ENCODE data around the gene CHST11. TPM values are rescaled to one million over a fixed set of nuclear protein-coding genes. Genes with fewer than 3 reads are reported as not detected.

CHST11 gene
- total RNA-seq, 1 experiment from 2014 or later, result 8.4 TPM

DNA sequence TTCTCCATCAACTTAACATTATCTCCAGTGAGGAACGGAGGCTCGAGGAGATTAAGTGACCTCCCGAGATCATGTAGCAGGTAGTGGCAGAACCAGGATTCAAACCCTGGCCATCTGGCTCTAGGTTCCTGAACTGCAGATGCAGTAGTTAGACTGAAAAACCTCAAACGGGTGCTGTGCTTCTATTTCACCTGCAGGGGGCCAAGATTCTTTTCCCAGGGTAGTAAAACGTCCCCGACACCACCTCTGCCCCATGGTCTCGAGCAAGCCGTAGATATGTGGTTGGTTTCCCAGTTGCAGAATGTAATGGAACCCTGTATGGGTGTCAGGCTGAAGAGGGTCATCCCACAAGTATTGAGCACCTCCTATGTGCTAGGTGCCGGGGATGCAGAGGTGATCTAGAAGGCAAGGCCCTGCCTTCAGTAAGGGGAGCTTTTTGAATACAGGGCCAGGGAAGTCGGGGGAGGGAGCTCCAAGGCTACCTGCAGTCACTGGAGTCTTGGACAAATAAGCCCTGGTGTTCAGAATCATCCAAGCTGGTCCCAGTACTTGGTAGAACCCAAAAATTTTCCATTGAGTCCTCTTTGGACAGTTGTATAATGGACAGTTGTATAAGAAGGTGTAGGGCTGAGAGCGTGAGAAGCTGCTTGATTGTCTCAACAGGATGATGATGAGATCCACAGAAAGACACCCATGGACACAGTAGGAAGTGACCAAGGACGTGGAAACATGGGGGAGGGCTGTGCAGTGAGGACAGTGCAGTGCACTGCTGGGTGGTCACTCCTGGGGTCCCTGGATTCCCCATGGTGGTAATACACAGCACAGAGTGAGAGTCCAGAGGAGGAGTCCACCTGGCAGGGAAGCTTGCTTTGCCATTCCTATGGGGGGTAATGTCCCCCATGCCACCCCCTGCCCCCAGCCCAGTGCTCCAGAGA, 197.2 kb downstream of the CHST11 start:
- no peak for DNase-seq (ENCODE audit: low spot score)

DNA sequence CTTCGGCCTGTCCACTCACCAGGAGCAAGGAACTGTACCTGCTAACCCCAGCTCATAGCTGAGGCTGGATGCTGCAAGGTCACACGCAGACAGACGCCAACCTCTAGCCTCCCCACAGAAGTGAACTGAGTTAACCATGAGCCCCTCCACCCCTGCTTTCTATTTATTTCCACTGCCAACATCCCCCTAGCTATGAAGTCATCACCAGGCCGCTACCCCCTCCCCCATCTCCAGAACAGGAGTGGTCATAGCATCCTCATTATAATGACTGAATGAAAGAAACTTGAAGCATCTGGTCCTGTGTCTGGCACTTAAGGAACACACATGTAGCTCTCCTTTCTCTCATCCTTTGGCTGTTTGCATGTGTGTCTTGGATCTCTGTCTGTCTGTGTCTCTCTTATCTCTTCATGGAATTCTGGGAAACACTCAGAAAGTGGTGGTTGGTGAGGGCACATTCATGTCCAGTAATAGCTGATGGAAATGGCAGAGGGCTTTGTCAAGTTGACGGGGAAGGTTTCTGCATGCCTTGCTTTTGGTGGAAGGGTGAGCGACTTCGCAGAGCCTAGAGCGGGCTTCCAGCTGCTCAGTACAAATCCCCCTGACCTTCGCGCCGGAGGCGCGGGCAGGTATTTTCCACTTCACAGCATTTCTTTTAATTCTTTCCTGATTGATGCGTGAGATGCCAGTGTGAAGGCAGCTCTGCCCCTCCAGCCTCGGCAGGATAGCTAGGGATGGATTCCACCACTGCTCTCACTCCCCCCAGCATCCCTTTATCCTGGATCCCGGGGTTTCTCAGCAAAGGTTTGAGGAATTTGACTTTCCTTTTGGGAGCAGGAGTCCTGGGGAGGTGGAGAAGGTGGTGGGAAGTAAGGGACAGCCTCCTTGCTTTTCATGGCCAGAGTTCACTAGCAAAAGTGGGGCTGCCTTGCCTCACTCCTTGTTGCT, 198.2 kb downstream of the CHST11 start:
- no peak for DNase-seq (ENCODE audit: low spot score)

DNA sequence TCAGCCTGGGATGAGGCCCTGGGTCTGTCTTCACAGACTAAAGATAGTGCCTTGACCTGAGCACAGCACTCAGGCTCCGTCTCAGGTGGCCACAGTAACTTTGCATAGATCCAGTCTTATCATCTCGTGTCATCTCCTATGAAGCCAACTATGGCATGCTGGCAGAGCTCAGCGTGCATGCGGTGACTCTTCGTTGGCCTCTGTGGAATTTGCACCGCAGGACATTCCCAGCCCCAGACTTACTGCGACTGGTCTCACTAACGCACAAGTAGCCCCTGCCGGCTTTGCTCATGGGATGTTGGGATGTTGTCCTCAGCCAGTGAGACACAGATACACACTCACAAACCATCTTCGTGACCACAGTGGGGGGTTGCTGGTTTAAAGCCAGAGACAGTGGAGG, 199.6 kb downstream of the CHST11 start:
- DNase-seq (ENCODE audit: low spot score), result no peak

DNA sequence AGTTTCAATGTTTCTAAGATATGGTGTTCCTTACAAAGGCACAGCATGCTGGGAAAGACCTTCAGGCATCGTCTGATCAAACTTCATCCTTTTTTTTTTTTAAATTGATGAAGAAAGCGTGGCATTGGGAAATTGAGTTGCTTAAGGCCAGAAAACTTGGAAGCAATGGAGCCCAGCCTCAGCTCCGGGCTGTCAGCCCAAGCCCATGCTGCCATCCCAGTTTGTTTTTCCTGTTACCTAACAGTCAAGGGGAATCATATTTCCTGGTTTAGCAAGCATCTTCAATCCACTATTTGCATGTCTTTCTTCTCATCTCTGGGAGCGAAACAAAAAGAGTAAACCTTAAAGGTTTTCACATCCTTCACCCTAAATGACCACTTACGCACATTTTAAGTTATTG, 200.2 kb downstream of the CHST11 start:
- DNase-seq (ENCODE audit: low spot score), result no peak

DNA sequence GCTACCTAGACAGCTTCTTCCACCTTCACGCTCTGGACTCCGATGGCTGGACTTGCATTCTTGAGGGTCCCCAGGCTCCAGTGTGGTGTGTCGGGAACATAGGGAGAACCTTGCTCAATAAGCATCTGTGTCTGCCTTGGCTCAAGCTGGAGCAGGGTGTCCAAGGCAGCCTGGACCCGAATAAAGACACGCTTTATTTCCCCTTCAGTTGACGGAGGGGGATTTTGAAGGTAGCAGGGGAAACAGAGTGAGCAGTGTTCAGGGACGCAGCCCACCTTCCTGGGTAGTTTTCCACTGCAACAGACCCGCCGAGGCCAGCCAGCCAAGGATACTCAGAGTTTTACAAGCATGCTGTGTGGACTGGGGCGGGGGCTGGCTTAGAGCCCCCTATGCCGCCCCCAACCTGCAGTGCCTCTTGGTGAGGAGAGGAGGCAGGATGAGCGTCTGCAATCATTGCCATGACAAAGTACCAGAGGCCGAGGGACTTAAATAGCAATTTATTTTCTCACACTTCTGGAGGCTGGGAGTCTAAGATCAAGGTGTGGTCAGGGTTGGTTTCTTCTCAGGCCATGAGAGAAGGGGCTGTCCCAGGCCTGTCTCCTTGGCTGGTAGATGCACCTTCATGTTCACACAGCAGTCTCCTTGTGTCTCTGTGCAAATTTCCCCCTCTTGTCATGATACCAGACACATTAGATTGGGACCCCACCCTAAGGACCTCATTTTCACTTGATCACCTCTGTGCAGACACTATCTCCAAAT, 201.2 kb downstream of the CHST11 start:
- DNase-seq (ENCODE audit: low spot score), result no peak

DNA sequence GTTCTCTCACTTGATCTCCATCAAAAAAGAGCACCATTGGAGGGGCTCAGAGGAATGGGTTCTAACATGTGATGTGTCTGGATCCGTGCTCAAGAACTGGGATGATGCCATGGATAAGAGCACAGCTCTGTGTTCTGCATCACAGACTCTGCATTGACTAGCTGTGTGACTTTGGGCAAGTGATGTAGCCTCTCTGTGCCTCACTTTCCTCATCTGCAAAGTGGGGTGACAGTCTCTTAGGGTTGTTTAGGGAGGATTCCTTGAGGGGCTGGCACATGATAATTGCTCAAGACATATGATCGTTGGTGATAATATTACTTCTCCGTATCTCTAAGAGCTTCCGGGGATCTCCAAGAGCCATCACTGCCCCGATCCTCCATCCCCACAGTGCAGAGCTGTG, 202.3 kb downstream of the CHST11 start:
- no peak for DNase-seq (ENCODE audit: low spot score)

DNA sequence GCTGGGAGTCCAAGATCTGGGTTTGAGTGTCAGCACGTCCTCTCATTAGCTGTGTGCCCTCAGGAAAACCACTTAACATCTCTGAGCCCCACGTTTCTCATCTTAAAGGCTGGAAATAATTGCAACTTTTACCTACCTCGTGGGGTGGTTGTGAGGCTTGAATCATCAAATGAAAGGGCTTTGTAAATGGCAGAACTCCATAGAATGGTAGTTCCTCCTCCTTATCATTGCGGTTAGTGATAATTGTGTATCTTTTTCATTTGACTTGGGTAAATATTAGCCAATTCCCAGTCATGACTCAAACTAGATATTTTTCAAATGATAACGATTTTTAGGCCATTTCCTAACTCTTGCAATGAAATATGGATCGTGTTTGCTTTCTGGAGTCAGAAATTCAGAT, 205.5 kb downstream of the CHST11 start:
- no peak for DNase-seq (ENCODE audit: low spot score)

DNA sequence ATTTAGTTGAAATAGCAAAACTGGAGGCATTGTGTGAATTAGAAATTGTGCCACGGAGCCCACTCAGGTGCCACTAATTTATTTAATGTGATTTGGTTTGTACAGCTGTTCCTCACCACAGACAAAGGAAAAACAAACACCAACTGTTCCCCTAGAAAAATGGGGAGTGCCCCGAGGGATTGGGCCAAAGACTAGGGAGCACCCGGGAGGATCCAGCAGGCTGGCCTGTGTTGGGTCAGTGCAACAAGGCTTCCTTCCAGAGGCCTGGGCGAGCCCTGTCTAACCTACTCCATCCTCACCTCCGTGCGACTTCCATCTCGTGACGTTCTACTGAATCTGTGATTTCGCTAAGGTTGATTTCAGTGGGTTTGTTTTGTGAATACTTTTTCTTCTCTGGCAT, 206.2 kb downstream of the CHST11 start:
- no peak for DNase-seq (ENCODE audit: low spot score)

DNA sequence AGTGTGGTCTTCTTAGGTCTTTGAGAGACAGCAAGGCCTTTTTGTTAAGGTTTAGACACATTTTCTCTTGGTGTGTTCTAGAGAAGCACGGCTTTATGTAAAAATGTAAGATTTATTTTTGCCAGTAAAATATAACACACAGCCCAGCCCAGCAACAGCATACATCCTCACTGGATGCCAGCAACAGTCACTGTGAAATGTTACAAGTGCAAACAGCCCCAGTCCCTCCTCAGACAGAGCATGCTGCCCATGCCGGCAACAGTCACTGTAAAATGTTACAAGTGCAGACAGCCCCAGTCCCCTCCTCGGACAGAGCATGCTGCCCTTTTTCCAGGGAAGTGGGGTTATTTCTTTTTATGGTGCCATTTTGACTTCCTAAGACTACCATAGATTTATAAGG, 207.6 kb downstream of the CHST11 start:
- DNase-seq (ENCODE audit: low spot score), result no peak

DNA sequence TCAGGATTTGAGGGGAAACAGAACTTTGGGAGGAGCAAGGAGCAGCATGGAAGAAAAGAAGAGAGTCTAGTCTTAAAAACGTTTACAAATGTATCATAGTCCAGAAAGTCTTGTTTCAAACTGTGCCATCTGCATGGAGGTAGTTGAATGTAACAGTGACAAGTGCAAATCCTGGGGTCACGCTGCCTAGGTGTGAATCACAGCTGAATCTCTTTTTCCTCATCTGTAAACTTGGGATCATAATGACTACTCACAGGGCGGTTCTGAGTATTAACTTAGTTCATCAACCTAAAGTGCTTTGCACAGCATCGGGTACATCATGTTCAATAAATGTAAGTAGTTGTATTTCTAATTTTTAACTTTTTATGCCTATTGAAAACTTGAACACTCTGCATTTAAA, 208.5 kb downstream of the CHST11 start:
- DNase-seq (ENCODE audit: low spot score), result no peak

DNA sequence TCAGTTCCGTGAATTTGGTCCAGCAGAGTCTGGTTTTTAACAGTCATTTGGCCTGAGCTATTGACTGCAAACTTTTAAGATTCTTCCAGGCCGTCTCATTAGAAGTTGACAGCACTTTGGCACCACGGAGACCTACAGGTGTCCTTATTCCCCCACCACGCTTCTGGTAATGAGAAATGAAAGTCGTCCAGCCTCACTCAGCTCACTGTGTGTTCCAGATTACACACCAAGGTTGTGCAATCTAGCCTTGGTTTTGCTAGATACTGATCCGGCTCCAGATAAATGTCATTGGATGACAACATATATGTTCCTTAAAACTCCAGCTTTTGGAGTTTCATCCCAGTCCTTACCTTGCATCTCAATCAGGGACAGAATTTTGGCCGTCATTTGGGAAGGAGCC, 210.4 kb downstream of the CHST11 start:
- DNase-seq (ENCODE audit: low spot score), result no peak

DNA sequence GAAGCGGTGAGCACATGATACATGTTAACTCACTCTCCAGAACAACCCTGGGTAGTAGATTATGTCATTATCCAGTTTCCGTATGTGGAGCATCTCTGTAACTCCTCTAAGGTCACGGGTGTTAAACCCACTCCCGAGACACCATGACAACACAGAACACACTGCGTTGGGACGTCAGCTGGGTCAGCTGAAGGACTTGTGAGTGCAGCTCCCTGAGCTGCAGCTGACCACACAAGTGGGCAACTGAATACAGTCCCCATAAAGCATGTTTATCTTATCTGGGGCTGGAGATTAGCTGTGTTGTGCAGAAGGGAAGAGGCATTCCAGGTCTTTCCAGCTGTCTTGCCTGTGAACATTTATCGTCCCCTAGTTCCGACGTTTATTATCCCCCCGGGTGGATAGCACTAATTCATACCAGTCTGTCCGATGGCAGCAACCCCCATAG, 211.5 kb downstream of the CHST11 start:
- no peak for DNase-seq (ENCODE audit: low spot score)

DNA sequence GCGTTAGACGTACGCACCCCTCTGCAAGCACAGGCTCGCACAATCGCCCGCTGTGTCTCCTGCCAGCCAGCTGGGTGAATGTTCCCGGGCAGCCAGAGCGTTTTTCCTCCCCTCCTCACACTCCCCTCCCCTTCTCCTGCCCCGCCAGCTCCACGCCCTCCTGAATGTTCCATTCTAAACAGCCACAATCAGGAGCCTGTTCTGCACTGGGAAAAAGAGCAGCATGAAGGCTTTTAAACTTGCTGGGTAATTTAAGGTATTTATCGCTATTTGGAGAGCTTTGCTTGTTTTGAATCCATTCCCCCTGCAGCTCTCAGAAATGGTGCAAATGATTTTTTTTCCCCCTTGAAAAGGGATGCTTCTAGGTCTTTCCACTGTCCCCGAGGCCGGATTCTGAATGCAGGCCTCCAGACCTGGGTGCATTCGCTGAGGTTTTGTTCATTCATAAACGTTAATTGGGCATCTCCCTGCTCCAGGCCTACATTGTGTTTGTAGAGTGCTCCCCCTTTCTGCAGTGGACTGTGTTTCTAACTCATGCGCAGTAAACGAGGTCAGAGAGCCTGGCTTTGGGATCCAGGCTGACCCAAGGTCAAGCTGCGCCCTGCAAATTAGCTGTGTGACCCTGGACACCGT, 212.5 kb downstream of the CHST11 start:
- no peak for DNase-seq (ENCODE audit: low spot score)

DNA sequence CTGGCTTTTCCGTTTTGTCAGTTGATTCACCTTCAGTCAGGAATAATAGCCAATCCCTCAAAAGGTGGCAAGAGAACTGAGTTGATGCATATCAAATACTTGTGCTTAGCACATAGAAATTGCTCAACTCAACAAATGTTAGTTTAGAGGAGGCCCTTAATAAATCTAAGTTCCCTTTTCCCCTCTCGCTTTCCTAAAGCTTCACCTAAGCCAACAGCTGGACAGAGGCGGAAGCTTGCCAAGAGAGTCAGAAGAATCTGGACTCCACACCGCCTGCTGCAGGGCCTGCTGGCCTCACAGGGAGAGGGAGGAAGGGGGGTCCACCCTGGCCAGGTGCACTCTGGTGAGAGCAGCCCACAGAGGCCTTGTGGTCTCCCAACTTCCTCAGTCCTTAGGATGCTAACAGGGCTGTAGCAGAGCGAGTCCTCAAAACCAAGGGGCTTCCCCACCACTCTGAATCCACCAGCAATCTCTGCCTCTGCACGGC, 213.1 kb downstream of the CHST11 start:
- DNase-seq (ENCODE audit: low spot score), result peak; percentile 6

DNA sequence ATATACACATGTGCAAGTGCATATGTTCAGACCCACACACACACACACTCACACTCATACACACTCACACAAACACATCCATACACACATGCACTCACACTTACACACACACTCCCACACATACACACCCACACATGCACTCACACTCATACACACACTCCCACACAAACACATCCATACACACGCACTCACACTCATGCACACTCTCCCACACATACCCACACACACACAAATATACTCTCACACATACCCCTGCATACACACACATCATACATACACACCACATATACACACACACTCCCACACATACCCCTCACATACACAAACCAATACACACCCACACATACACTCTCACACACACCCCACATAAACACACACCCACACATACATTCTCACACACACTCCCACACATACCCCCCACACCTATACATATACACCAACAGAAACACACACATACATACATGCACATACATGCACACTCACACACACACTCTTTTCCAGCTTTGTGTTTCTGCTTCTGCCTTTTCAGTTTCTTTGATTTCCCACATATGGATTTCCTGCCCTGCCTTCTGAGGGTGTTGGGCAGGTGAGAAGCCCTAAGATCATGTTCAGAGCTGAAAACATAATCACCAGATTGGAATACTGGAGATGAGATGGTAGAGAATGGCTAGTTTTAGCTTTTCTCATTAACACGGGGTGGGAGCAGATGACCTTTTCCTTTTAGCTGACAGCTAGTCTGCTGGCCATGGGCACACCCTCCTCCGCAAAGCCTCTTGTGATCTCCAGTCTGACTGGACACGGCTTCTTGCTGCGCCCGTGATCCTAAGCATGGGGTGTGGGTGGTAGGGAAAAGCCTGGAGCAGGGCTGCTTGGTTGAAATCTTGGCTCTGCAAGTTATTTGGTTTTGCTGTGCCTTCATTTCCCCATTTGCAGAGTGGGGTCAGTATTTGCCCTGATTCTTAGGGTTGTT, 214.0 kb downstream of the CHST11 start:
- peak; percentile 21 for DNase-seq (ENCODE audit: low spot score)

DNA sequence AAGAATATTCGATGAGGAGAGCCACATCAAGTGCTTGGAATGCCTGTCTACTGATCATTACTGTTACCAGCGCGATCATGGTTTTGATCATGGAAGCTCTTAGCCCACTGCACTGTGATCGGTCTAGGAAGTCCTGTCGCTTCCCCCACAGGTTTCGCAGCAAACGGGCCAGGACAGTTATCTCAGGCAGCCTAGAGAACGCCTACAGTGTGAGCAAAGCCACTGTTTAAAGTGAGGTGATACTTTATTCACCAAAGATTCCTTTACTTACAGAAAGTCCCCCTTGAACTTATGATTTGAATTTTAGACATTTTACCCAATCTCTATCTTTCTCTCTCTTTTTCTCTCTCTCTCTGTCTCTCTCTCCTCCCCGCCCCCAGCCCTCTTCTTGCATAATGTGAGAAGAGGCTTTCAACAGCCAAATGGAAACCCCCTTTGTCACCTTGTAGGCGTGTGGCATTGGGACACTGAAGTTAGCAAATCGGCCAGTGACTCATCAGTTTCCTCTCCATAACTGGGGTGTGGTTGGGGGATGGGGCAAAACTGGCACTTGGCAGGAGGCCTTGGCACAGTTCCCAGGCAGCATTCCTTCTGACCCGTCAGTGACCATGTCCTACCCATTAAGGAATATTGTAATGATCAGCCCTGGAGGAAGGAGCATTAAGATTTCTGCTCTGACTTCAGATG, 214.8 kb downstream of the CHST11 start:
- peak; percentile 93 for DNase-seq (ENCODE audit: low spot score)

DNA sequence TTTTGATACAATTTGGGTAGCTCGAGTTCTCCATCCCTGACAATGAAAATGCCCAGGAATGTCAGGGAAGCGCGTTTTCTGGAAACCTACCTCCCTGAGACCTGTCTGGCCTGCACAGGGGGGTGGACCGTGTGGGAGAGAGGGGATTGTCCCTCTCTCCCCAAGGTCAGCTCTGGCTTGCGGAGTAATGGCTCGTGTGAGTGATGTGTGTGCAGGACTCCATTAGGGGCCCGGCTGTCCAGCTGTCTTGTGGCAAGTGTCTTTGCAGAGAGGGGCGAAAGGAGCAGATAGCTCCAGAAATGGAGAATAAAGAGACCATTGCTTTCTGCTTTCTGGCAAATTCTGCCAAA, 215.3 kb downstream of the CHST11 start:
- DNase-seq (ENCODE audit: low spot score), result no peak

DNA sequence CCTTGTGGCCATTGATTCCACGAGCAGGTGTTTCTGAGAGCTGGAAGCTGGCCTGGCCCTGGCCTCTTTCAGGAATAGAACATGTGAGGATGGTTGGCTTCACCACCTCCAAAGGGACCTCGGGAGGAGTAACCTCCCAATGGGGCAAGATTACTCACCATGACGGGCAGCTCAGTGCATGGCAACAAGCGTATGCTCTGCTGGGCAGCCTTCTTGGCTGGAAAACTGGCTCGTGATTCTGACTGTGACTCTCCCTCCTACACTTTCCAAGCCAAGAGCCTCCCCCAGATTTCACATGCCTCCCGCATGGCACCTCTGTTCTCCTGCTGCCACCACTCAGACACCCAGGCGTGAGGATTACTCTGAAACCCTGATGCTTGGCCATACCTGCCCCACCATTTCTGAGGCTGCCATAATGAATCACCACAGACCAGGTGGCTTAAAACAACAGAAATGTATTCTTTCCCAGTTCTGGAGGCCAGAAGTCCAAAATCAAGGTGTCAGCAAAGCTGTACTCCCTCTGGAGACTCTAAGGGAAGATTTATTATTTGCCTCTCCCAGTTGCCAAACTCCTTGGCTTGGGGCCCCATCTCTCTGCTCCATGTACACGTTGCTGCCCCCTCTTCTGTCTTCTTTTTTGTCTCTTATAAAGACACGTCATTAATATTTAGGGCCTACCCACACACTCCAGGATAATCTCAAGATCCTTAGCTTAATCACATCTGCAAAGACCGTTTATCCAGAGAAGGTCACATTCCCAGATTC, 215.9 kb downstream of the CHST11 start:
- DNase-seq (ENCODE audit: low spot score), result peak; percentile 72

DNA sequence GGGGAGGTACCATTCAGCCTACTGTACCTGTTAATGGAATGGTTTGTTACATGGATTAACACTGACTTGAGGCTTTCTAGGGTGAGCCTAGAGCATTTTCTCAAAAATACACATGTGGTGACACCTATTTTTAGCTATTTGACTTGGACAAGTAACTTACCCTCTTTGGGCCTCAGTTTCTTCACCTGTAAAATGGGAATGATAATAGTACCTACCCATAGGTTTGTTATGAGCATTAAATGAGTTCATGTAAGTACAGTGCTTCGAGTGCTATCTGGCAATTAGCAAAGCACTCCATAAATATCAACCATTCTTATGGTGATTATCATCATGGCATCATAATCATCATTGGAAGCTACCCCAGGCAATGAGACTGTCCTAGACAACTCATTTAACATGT, 216.5 kb downstream of the CHST11 start:
- DNase-seq (ENCODE audit: low spot score), result no peak
